ENCODE data around the gene BCL10. TPM values are rescaled to one million over a fixed set of nuclear protein-coding genes. Genes with fewer than 3 reads are reported as not detected.

The BCL10 gene
- total RNA-seq, 4 donors from 2014 or later = 12.6 to 20.3 (median 13.0) TPM

DNA sequence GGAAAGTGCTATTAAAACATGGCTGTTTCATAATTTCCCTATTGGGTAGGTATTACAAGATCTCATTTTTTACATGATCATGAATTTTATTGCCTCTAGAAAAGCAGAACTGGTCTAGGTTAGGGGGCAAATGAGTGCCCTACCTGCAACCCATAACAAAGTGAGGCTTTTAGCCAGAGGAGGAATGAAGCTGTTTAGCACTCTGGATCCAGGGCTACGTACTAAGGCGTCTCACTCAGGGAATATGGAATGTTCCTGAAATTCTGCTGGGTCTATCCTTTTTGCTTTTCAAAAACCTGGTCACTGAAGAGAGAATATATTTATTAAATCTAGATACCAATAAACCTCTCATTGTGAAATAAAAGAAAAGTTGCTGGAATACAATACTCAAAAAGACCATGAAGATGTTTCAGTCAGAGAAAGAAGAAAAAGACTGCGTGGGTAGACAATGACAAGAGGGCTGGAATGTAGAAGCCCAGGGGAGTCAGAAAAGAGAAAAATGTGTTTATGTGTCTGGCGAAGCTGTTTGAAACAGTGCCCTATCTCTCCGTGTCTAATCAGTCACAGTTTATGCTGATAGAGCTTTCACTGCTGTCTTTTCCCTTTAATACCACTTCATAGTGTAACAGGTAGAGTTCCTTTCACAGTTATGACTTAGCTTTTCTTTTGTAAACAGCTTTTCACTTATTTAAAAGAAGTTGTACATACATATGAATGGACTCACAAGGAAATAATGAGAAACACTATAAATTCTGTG, 50.6 kb downstream of the BCL10 start:
- Histone ChIP-seq H3K4me3 (no peak overlapping the region), H3K9me3 (no peaks in the 10 kb centered on the region), H3K27ac (no peak overlapping the region), H3K4me1 (peaks cover 0 to 19% (median 0%) of the 10 kb centered on the region in 4 donors), H3K36me3 (no peaks in the 10 kb centered on the region), H3K27me3 (no peaks in the 10 kb centered on the region)
- no peak for DNase-seq (ENCODE audit: low spot score in 2 of 2)
- TF ChIP-seq POLR2A (IDR thresholded peaks at IDR 0.05) = no peak
- TF ChIP-seq, protein P1, sequence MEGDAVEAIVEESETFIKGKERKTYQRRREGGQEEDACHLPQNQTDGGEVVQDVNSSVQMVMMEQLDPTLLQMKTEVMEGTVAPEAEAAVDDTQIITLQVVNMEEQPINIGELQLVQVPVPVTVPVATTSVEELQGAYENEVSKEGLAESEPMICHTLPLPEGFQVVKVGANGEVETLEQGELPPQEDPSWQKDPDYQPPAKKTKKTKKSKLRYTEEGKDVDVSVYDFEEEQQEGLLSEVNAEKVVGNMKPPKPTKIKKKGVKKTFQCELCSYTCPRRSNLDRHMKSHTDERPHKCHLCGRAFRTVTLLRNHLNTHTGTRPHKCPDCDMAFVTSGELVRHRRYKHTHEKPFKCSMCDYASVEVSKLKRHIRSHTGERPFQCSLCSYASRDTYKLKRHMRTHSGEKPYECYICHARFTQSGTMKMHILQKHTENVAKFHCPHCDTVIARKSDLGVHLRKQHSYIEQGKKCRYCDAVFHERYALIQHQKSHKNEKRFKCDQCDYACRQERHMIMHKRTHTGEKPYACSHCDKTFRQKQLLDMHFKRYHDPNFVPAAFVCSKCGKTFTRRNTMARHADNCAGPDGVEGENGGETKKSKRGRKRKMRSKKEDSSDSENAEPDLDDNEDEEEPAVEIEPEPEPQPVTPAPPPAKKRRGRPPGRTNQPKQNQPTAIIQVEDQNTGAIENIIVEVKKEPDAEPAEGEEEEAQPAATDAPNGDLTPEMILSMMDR (IDR thresholded peaks at IDR 0.05) = no peak
- TF ChIP-seq EP300 (IDR thresholded peaks at IDR 0.05) = no peak
- 52 to 56% methylated on average over 5 of the region's 5 CpGs for WGBS, 2 donors

DNA sequence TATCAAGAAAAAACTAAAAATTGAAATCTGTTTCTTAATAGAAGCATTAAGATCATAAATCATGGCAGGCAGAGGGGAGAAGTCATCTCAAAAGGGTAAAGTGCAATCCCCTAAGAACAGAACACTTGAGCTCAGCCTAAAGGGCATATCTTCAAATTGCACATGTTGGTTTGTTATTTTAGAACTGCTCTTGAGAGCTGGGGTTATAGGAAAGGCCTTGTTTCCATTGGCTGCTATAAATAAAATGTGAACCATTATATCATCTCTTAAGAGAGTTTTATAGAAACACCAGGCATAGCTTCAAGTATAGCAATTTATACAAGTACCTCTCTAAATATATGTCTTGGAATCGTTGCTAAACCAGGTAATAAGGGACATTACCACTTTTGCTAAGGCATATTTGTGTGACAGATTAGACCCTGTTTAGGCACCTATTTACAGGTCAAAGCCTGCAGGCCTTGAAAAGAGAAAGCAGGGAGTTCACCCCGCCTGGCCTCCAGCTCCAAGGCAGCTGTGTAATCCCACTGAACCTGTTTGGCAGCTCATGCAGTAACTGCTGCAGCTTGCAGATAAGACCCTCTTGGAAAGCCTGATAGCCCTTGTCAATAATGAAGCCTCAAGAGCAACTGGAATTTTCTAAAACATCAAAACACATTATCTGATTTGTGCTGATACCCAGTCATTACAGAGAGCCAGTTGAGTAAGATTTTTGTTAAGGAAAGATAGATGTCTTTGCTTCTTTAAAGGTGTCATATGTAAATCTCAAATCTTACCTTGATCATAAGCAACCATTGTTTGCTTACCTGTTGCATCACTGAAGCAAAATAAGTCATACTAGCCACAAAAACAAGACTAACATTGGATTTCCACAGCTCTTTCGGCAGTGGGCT, 51.5 kb downstream of the BCL10 start:
- H3K4me1 ChIP-seq = peaks cover 0 to 19% (median 0%) of the 10 kb centered on the region in 4 donors
- 54 to 64% methylated on average over 3 of the region's 3 CpGs for WGBS, 2 donors

DNA sequence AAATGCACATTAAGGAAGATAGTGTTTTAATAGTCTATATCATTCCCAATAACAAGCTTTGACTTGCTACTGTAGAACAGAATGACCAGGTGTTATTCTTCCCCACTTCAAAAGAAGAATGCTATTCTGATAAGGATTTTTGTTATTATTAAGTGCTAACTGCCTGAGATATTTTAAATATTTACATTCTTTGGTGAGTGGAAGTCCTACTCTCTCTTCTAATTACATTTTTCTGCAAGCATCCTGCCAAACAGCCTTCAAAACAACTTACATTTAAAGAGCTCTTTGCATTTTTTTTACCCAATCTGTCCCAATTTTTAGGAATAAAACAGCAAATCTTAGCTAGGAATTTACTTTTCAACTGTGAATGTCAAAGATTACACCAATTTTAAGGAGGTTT, 52.1 kb downstream of the BCL10 start:
- H3K27me3 ChIP-seq = no peaks in the 10 kb centered on the region
- H3K27ac ChIP-seq = no peak overlapping the region
- no peaks in the 10 kb centered on the region for H3K36me3 ChIP-seq
- peaks cover 0 to 19% (median 0%) of the 10 kb centered on the region in 4 donors for H3K4me1 ChIP-seq
- H3K9me3 ChIP-seq = no peaks in the 10 kb centered on the region
- TF ChIP-seq, protein P1 (IDR thresholded peaks at IDR 0.05) = no peak
- no peak for TF ChIP-seq EP300 (IDR thresholded peaks at IDR 0.05)
- no peak for TF ChIP-seq POLR2A (IDR thresholded peaks at IDR 0.05)
- DNase-seq (ENCODE audit: low spot score in 2 of 2) = no peak
- H3K4me3 ChIP-seq = no peak overlapping the region

More for the DNA sequence above, 51.5 kb downstream of the BCL10 start:
- no peak for TF ChIP-seq POLR2A (IDR thresholded peaks at IDR 0.05)
- TF ChIP-seq, protein P1 (IDR thresholded peaks at IDR 0.05) = no peak
- no peaks in the 10 kb centered on the region for H3K9me3 ChIP-seq
- H3K27me3 ChIP-seq = no peaks in the 10 kb centered on the region
- no peak overlapping the region for H3K4me3 ChIP-seq
- DNase-seq (ENCODE audit: low spot score in 2 of 2) = no peak
- no peaks in the 10 kb centered on the region for H3K36me3 ChIP-seq
- H3K27ac ChIP-seq = no peak overlapping the region

DNA sequence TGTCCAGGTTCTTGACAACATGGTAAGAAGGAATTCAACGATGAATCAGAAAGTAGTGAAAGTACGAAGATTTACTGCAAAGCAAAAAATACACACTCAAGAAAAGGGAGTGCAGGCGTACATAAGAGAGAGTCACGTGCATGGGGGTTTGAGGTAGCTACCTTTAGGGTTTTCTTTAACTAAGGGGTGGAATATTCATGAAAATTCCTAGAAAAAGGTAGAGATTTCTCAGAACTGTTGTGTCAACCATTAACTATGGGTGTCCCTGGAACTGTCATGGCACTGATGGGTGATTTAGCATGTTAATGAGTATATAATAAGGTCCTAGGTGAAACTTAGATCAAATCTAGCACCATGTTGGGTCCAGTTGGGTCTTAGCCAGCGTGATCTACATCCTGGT, 53.1 kb downstream of the BCL10 start:
- Histone ChIP-seq H3K9me3 (no peaks in the 10 kb centered on the region), H3K4me3 (no peak overlapping the region), H3K36me3 (no peaks in the 10 kb centered on the region), H3K27me3 (no peaks in the 10 kb centered on the region), H3K27ac (no peak overlapping the region), H3K4me1 (peaks cover 0 to 19% (median 0%) of the 10 kb centered on the region in 4 donors)
- no peak for DNase-seq (ENCODE audit: low spot score in 2 of 2)
- WGBS, 2 donors = 80 to 83% methylated on average over 5 of the region's 5 CpGs
- TF ChIP-seq, protein P1 (IDR thresholded peaks at IDR 0.05) = no peak
- no peak for TF ChIP-seq POLR2A (IDR thresholded peaks at IDR 0.05)
- TF ChIP-seq EP300 (IDR thresholded peaks at IDR 0.05) = no peak

DNA sequence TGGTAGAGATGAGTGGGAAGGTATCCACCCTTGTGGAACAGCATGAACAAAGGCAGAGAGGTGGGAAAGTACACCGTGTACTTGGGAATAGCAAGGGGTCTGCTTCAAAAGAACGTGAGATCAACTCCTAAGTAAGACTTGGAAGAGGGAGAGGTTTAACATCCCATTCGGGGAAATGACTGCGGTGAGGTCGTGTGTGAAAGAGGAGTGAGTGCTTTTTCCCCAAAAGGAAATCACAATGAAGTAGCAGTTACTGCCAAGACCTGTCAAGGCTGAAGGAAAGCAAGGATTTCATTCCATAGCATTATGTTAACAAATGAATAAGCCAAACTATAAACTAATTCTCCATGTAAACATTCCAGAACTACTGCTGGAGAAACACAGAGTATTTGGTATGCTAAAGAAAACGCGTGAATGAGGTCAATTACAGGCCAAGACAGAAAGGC, 55.7 kb downstream of the BCL10 start:
- no peaks in the 10 kb centered on the region for H3K9me3 ChIP-seq
- no peaks in the 10 kb centered on the region for H3K36me3 ChIP-seq
- H3K4me1 ChIP-seq = peaks cover 0 to 14% (median 0%) of the 10 kb centered on the region in 4 donors
- no peak for DNase-seq (ENCODE audit: low spot score in 2 of 2)
- no peak overlapping the region for H3K27ac ChIP-seq
- H3K4me3 ChIP-seq = no peak overlapping the region
- 34 to 36% methylated on average over 7 of the region's 7 CpGs for WGBS, 2 donors
- no peak for TF ChIP-seq POLR2A (IDR thresholded peaks at IDR 0.05)
- TF ChIP-seq, protein P1 (IDR thresholded peaks at IDR 0.05) = no peak
- TF ChIP-seq EP300 (IDR thresholded peaks at IDR 0.05) = no peak
- no peaks in the 10 kb centered on the region for H3K27me3 ChIP-seq

All from tibial nerve (tissue), 4 donors.